GM21360 (cell line): Measurements from ENCODE around the gene HOXD8.

Experiments used
- ATAC-seq: cut with Tn5 transposase; IDR thresholded peaks from one replicate; pipeline ENCODE4 v1.9.1; 2021; ENCODE audit warnings: mild to moderate bottlenecking, moderate library complexity; ENCODE audit not compliant: unreplicated experiment

The HOXD8 gene

DNA sequence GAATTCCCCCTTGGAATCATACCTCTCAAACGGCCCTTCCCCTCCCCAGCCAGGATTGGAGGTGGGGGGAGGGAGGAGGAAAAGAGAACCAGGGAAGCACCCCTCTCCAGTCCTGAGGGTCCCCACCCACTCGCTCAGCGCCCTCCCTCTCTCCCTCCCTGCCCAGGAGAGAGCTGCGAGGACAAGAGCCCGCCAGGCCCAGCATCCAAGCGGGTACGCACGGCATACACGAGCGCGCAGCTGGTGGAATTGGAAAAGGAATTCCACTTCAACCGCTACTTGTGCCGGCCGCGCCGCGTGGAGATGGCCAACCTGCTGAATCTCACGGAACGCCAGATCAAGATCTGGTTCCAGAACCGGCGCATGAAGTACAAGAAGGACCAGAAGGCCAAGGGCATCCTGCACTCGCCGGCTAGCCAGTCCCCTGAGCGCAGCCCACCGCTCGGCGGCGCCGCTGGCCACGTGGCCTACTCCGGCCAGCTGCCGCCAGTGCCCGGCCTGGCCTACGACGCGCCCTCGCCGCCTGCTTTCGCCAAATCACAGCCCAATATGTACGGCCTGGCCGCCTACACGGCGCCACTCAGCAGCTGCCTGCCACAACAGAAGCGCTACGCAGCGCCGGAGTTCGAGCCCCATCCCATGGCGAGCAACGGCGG, 42.0 kb downstream of the HOXD8 start:
- no peak for ATAC-seq

DNA sequence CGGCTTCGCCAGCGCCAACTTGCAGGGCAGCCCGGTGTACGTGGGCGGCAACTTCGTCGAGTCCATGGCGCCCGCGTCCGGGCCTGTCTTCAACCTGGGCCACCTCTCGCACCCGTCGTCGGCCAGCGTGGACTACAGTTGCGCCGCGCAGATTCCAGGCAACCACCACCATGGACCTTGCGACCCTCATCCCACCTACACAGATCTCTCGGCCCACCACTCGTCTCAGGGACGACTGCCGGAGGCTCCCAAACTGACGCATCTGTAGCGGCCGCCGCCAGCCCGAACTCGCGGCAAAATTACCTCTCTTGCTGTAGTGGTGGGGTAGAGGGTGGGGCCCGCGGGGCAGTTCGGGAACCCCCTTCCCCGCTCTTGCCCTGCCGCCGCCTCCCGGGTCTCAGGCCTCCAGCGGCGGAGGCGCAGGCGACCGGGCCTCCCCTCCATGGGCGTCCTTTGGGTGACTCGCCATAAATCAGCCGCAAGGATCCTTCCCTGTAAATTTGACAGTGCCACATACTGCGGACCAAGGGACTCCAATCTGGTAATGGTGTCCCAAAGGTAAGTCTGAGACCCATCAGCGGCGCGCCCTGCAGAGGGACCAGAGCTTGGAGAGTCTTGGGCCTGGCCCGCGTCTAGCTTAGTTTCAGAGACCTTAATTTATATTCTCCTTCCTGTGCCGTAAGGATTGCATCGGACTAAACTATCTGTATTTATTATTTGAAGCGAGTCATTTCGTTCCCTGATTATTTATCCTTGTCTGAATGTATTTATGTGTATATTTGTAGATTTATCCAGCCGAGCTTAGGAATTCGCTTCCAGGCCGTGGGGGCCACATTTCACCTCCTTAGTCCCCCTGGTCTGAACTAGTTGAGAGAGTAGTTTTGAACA, 42.7 kb downstream of the HOXD8 start:
- no peak for ATAC-seq

DNA sequence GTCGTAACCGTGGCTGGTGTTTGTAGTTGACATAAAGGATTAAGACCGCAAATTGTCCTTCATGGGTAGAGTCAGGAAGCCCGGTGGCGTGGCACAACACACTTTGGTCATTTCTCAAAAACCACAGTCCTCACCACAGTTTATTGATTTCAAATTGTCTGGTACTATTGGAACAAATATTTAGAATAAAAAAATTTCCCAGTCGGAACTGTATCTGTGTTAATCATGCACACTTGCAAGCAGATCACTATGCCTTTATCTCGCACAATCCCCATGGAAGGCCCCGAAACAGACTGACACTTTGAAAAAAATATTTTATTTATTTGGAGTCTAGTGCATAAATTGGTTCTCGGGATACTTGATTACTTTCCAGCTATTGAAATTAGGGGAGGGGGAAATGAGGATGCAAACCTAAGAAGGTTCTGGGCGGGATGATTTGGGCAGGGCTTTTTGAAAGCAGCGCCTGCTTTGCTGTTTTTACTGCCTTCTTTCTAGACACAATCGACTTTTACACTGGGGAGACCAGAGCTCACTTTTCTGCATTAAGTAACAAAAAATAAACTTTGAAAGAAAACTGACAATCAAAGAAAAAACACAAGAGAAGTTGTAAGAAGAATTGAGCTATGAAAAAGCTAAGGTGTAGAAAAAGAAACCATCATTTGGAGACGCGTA, 43.5 kb downstream of the HOXD8 start:
- ATAC-seq, result no peak

DNA sequence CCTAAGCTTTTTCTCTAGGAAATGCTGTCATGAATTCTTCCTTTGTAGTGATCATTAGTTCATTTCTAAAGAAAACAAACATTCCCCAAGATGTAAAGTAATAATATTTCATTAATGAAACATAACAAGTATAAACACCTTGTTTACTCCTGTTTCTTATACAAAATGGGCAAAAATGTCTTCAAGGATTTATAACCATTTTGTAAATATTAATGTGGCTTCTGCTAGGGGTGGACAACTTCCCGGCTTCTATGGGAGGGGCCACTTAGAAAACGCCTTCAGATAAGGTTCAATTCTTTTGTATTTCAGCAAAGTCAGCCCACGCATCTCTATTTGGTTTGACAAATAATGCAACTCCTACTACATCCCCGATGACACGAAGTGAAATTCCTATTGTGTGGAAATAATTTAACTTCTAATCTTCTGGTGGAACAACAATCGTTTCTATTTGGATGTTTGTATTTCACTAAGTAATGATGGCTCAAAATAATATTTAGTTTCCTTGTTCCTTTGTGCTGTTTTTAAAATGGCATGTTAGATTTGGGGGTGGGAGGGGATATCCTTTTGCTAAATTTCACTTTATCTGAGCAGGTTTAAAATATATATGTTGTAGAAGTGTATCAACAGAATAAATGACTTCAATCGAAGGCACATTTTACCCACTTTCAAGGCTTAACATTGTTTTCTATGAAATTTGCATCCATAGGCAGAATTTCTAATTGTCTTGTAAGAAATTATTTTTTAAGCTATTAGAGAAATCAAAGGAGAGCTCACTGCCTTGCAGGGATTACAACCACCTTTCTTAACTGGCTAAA, 44.3 kb downstream of the HOXD8 start:
- no peak for ATAC-seq

DNA sequence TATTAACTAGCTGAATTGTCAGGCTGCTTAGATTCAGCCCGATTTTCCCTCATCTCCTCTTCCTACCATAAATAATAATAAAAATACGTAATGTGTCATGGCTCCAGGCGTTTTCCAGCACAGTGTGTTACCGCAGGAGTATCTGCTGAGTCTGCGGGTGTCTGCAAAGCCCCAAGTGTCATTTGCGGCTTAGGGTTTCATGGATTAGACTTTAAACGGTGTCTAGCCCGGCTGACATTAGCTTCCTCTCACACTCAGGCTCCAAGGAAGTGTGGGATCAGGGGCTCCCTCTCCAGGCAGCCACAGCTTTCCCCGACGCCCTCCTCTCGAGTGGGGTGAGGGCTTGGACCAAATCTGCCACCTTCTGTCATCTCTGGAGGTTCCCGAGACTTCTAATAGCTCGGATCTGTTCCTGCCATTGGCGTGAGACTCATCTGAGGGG, 44.9 kb downstream of the HOXD8 start:
- no peak for ATAC-seq

DNA sequence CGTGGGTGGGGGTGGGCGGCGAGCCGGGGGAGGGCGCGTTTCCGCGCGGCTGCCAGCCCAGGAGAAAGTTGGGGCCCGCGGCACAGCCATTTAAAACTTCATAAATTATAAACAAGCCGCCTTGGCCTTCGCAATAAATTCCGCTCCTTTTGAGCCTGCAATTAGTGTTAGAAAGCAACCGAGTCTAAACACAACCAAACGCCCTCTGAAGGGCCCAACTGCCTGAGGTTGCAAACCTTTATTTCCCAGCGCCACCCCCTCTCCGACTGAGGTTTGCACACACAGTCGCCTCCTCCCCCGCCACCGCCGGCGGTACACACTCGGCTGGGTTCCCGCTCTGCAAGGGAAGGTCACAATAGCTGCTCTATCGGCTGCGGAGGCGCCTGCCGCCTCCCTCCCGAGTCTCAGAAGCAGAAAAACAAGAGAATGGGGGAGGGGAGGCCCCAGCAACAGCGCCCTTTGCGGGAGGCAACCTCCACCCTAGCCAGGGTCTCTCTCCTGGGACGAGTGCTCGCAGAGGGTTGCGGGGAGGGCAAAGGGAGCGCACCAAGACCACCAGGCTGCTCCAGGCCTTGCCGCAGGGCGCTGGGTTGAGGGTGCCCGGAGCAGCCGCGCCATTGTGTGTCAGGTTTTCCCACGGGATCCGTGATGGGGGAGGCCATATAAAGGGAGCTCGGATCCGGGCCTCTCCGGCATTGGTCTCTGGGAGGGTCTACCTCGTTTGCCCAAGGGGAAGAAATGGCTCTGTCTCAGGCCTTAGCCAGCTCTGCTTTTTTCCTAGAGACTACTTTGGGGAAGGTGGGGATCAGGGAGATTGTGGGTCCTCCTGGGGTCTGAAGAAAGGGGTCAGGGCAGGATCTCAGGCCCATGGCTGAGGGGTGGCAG, 45.6 kb downstream of the HOXD8 start:
- no peak for ATAC-seq

DNA sequence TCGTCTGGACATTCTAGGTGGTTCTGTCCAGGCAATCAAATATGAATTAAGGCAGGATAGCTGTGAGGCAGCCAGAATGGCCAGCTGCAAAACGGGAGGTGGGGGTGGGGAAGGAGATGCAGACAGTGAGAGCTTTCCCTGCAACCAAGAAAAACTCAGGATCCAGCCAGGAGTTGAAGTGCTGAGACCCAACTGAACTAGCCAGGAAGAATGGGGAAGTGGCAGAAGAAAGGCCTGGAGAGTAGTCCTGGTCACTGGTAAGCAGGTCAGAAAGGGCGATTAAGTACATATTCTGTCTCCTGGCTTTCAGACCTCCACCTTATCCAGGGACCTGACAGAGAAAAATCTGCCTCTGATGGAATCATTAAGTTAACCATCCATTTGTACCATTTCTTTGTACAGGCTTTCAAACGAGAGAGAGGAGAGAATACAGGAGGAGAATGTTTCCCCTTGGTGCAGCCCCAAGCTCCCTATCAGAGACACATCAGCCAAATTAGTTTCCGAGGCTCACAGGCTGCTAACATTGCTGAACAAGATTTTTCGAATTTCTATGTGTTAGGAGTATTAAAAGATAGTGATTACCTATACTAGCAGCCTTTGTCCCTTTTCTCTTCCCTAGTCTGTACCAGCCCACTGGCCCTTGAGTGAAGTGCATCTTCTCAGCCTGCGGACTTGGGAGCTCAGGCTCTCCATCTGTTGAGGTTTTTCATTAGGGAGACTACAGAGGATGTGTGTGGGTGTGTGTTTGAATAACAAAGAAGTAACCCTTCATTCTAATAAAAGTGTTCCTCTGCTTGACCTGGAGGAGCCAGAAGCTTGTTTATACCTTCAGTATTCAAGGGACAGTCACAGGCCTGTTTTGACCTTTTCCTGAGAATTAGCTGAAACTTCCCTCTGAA, 46.5 kb downstream of the HOXD8 start:
- no peak for ATAC-seq

DNA sequence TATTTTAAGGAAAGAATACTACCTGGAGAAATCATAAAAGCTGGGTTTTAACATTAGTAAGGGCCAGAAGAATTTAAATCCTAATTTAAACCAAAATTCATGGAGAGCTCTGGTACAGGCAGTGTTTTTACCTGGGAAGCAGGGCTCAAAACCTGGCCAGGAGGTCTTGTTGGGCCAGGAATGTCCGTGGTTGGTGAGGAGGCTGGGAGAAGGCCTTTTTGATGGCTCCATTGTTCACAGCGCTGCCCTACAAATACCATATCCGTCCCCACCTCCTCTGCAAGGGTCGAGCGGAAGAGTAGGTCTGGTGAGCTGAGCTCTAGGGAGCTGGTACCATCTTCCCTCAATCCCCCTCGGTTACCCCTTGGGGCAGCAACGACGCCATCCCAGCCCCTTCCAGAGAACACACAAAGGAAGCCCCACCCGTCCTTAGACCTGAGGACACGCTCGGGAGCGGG, 48.1 kb downstream of the HOXD8 start:
- no peak for ATAC-seq

DNA sequence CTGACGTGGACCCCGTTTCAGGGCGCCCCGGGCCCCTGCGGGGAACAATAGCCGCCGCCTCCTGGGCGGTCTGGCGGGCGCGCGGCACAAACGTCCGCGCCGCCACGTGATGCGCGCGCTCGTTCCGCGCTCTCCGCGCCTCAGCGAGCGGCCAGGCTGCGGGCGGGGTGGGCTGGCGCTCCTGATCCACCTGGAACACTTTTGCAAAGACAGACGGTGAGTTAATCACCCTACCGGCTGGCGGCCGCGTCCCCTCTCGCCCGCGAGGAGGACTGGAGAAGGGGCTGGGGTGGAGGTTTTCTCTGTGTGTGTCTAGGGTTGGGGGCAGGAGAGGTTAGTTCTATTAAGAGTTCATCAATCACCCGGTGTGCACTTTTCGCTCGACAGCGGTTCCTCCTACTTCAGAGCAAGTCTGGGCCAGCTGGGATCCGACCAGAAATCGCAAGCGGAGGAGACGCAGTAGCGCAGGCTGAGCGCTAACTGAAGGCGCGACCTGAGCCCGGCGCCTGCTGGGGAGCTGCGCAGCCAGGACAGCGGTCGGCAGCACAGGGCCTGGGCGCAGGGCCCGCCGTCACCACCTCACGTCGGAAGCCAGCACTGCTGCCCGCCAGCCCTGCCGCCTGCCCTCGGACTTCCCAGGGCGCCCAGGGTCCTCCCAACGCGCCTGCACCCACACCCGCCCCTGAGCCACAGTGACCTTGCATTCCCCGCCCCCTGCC, 48.7 kb downstream of the HOXD8 start:
- ATAC-seq, result no peak

DNA sequence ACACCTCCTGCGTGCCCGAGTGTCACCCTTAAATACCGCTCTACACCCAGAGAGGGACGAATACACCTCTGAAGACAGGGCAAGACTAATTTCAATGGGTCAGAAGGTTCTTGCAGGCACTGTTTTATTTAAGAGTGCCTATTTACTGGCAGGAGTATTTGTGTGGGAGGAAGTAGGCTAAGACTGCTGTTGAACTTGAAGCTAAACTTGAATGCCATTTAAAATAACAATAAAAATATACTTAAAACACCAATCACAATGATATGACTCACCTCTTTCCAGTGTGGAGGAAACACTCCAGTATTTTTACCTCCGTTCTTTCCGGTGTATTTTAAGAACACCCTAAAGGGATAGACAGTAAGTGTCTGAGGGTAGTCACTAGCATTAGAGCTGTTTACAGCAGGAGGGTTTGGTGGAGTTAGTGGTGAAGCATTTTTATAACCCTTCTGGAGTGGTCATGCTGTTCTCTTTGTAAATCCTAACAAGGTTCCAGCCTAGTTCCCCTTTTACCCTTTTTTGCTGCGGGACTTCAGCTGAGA, 49.3 kb downstream of the HOXD8 start:
- no peak for ATAC-seq

DNA sequence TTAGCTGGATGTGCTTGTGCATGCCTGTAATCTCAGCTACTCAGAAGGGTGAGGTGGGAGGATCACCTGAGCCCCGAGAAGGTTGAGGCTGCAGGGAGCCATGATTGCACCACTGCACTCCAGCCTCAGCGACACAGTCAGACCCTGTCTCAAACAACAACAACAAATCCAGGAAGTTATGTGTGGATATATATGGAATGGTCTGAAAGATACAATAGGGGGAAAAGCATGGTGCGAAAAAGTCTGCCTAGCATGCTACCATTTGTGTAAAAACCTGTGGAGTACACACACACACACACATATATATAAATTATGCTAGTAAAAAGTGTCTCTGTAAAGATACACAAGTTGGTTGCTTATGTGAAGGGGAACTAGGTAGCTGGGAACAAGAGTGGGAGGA, 52.0 kb downstream of the HOXD8 start:
- ATAC-seq, result no peak
